NCI-H446 (cell line): ENCODE data around the gene CDK9.
"Not testable (repeated sequence)": the region's sequence is repeated elsewhere in the genome, so short reads cannot be mapped to it uniquely, and the experiment has no call there.

ENCODE experiments used
- DNase-seq, 2 experiments: peaks; one replicate each; lab custom pipeline; 2025; lab: John Stamatoyannopoulos, UW

CDK9 gene

DNA sequence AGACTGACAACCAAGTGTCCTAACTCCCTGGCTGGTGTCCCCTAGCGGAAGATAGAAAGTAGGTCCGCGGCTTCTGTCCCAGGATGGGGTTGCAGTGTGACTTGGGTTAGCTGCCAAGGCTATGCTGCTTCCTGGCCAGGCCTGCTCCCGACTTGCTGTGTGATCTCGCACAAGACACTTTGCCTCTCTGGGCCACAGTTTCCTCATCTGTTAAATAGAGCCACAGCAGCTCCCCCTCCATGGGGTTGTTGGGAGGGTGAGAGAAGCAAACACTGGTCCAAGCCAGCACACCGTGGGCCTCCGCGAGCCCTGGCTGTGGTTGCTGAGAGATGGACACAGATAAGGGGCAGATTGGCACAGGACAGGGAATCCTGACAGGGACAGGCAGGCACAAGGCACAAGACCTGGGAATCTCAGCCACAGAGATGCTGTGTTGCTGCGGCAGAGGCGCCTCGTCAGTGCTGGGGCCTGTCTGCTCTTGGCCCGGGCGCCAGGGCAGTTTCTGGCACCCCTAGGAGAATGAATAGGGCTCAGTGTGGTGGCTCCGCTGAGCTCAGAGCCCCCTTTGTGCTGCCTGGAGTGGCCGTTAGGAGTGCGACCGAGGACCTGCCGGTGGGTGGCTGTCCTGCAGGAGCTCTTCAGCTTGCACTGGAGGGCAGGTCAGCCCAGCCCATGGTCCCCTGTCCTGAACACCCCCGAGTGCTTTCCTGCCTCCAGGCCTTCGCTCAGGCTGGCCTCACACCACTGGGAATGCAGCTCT lies 5.5 kb upstream of the CDK9 start:
- no peak for DNase-seq

DNA sequence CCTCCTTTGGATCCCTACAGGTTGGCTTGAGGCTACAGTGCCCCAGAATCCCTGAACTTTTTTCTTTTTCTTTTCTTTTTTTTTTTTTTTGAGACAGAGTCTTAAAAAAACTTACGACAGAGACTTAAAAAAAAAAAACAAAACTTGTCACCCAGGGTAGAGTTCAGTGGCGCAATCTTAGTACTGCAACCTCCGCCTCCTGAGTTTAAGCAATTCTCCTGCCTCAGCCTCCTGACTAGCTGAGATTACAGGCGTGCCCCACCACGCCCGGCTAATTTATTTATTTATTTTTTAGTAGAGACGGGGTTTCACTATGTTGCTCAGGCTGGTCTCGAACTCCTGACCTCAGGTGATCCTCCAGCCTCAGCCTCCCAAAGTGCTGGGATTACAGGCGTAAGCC lies 4.9 kb upstream of the CDK9 start:
- DNase-seq: not testable (repeated sequence)

DNA sequence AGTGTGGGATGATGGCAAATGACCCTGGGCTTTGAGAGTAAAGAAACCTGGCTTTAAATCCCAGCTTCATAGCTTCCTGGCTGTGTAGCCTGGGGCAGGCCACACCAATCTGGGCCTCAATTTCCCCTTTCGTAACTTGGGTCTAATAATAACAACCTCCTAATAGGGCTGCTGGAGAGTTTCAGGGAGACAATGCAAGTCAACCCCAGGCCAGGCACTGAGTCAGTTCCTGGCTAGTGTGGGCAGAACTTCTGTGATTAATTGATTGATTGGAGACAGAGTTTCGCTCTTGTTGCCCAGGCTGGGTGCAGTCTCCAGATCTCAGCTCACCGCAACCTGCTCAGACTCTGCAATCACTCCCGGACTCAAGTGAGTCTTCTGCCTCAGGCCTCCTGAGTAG lies 4.0 kb upstream of the CDK9 start:
- no peak for DNase-seq

DNA sequence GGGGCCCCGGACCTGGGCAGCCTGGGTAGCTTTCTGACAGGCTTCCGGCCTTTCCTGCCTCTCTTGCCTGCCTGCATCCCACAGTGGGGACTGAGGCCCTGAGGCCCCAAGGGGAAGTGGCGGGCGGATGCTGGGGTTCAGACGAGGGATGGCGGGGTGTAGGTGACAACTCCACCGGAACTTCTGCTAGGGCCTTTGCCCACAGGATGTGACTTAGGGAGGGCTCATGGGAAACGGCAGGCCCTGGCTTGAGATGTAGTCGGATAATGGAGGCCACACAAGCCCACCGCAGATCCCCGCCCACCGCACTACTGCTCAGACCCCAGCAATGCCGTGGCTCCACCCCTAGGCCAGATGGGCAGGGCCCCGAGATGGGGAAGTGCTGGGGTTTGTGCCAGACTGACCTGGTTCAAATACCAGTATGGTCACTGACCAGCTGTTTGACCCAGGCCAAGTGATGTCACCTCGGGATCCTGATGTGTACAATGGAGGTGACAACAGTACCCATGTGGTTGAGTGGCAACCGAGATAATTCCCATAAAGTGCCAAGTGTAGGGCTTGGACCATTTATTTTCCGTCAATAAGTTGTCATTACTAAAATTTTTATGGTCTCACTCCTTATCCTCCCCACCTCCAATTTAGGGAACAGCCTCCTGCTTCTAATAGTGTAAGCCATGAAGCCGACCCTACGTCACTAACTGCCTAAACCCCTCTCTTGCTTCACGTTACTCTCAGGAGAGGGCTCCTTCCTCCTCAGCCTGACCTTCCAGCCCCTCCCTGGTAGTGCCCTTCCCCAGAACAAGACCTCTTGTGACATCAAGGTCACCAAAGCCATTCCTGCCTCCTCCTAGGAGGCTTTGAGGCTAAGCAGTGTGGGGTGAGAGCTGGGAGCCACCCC lies 2.5 kb upstream of the CDK9 start:
- no peak for DNase-seq

GRCh38 chr9:127785023-127785932 lies 556 bp upstream of the CDK9 start:
- DNase-seq: peak; percentile 37 to 68

DNA sequence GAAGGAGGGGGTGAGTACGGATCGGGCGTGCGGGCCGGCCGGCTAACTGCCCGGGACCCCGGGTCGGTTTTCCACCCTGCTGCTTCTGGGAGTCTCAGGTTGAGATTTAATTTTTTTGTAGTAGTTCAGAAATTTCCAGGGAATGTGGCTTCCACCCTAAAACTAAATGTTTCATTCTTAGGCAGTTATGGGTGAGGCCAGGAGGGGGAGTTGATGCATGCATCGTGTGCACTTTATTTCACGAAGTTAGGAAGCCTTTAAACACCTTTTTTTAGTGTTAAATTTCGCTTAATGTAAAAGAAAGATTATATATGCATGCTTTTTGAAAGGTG lies 905 bp downstream of the CDK9 start:
- DNase-seq: no peak

- no peak for DNase-seq
Observed at GRCh38 chr9:127788337-127789011, 2.6 kb downstream of the CDK9 start.

- DNase-seq: no peak
Observed at GRCh38 chr9:127789179-127789578, 3.3 kb downstream of the CDK9 start.

DNA sequence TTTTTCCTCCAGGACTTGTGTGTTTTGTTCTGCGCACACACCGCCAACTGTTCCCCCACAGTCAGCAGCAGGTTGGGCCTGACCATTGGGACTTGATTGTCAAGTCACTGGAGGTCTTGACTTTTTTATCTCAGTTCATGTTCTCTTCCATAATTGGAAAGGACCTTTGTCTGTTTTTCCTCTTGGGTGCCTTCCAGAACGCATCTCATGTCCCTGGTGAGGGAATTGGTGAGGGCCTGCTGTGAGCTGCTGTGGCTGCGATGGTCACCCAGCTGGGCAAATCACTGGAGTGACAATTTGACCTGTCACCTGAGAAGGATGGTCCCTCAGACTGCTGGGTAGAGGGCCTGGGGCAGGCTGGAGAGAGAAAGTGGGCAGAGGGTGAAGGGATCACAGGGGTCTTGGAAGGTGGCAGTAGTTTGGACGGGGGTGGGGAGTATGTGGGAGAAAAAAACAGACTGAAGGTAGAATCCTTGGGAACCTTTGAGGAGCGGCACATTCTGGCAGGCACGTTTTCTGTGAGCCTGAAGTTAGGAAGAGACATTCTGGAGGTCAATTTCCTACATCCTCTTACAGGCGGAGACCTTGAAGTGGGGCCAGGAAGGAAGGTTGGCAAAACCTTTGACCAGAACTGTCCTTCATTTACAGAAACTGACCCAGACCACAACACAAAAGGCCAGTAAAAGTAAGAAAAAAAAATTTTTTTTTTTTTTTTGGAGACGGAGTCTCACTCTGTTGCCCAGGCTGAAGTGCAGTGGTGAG lies 4.4 kb downstream of the CDK9 start:
- no peak for DNase-seq

DNA sequence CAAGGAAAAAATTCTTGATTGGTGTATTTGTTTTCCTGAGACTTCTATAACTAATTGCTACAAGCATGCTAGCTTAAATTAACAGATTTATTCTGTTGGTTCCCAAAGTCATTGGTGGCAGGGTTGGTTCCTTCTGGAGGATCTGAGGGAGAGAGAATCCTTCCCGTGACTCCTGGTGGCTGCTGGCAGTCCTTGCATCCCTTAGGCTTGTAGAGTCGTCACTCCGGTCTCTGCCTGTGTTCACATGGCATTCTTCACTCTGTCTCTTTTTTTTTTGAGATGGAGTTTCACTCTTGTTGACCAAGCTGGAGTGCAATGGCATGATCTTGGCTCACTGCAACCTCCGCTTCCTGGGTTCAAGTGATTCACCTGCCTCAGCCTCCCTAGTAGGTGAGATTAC lies 5.3 kb downstream of the CDK9 start:
- DNase-seq: no peak

- DNase-seq: no peak
Observed at GRCh38 chr9:127792417-127793031, 6.7 kb downstream of the CDK9 start.

DNA sequence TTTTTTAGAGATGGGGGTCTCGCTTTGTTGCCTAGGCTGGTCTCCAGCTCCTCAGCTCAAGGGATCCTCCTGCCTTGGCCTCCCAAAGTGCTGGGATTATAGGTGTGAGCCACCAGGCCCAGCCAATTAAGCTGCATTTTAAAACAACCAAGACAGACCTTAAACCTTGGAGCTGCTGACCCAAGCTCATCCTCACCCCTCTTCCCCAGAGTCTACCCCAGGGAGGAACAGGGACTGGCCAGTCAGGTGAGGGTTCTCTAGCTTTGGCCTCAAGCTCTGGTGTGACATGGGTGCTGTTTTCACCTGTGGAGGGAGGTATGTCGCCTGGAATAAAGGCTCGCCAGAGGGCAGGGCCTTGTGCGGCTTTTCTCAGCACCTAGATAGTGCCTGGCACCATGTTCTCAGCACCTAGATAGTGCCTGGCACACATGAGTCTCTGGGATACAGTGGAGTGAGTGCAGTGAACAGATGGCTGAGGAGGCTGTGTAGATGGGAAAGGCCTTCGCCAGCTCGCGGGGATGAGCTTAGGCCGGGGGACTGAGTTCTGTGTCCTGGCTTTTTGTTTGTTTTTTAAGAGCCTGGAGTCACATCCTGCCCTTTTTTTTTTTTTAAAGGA lies 7.4 kb downstream of the CDK9 start:
- DNase-seq: peak in 1 of 2 experiments; percentile 49

DNA sequence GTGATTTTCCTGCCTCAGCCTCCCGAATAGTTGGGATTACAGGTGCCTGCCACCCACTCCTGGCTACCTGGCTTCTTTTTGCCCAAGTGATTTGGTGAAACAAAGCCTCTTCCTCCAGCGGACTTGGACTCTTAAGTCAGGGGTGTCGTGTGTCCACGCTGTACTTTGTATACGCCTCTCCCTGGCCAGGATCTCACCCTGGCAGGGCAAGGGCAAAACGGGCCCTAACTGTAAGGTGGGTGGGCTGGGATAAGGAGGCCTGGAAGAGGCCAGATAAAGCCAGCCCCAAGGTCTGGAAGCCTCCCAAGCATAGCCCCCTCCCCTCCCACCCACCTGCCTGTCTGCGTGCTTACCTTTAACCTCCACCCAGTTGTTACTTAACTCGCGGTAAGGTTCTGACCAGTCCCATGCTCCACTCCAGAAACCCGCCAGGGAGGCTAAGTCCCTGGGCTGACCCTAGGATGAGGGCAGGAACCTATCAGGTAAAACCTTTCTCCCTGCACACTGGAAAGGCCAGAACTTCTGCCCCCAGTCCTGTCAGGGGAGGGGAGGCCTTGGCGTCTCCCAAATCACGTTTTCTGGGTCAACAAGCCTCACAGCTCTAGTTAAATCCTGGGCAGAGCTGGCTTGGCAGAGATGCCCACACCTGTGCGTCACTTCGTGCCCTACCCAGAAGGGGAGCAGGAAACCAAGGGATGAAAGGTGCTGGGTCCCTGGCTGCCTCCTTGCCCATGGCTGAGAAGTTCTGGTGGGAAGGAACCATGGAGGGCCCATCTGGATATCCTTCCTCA lies 8.4 kb downstream of the CDK9 start:
- DNase-seq: no peak

- DNase-seq: no peak
Observed at GRCh38 chr9:127796225-127796813, 10.5 kb downstream of the CDK9 start.

DNA sequence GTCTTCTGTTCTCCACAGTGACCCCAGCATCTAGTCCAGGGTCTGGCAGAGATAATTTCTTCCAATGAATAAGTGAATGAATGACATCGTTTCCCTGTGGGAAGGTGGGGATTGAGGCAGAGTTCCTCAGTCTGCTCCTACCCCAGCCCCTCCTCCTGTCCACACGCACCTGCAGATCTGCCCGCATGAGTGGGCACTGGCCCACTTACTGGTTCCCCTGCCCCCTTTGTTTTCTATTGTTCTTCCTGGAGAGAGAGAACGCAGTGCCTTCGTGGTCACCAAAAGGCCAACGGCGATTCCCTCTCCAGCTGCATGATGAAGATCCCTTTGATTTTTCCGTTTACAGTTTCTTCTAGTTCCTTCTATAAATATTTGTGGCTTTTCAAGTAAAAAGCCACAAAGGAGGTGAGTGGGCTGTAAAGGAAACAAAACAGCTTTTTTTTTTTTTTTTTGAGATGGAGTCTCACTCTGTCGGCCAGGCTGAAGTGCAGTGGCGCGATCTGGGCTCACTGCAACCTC lies 11.1 kb downstream of the CDK9 start:
- DNase-seq: no peak

- DNase-seq: no peak
Observed at GRCh38 chr9:127801955-127802575, 16.2 kb downstream of the CDK9 start.

DNA sequence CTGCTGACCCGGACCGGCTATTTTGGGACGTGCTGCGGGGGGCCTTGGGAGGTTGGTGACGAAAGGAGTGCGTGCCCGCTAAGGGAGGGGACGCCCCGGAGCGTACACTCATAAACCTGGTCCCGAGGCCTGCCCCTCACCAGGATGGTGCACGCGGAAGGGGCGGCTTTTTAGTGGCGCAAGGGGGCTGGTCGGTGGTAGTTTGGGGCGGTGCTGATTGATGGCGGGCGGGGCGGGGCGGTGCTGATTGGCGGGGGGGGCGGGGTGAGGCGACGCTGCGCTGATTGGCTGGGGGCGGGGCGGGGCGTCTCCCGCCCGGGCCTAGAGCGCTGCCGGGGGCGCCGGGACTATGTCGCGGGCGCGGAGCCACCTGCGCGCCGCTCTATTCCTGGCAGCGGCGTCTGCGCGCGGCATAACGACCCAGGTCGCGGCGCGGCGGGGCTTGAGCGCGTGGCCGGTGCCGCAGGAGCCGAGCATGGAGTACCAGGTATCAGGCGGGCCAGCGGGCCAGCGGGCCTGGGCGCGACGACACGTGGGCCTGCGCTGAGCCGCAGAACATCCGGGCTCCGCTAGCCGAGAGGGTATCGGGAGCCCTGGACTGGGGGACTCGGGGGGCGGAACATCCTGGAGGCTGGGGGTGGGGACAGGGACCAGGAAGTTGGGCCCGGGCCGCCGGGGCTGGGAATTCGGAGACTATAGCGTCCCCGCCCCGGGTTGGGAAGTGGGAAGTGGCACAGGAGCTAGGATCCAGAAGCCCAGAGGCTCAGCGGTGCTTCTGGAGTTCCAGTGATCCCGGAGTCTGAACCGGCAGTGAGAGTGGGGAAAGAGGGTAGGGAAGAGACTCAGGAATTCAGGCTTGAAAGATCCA lies 17.0 kb downstream of the CDK9 start, which contains the start of gene FPGS:
FPGS (plus strand) TSS at position 307 of the 868 bp plus-strand sequence; CDS start at position 350, 43 bp downstream.
- DNase-seq: peak; percentile 70 to 85
